ENCODE measurements around the gene GMCL2.

Gene GMCL2

DNA sequence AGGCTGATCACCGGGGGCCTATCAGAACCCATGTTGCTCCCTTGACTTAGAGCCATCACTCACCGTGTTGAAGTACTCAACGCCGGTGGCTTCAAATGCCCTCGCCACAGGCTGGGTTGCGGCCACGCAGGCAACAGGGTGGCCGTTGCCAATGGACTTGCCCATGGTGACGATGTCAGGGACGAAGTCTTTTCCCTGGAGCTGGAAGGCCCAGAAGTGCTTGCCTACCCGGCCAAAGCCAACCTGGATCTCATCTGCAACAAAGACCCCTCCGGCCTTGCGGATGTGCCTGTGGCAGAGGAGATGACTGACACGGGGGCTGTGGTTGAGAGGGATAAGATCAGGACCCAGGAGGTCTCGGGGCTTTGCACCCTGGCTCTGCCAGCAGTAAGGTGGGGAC, 35.1 kb upstream of the GMCL2 start:
- FAIRE-seq: no peak
- DNase-seq (ENCODE audit: insufficient read length, low spot score): no peak

DNA sequence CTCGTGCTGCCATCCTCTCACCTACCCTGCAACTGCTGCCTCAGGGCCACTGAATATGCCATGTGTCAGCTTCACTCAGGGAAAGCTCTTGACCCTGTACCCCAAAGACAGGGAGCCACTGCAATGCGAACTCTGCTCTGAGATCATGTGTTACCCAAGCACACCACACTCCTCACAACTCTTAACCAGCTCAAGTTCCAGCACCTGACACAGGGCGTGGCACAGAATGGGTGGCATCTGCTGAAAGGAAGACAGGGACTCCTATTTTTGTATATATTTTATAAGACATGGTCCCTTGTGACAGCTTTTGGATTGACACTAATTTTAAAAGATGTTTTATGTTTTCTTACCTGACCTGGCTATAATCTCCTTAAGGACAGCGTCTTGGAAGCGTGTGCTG, 34.7 kb upstream of the GMCL2 start:
- FAIRE-seq (no peak), DNase-seq (ENCODE audit: insufficient read length, low spot score) (no peak)

DNA sequence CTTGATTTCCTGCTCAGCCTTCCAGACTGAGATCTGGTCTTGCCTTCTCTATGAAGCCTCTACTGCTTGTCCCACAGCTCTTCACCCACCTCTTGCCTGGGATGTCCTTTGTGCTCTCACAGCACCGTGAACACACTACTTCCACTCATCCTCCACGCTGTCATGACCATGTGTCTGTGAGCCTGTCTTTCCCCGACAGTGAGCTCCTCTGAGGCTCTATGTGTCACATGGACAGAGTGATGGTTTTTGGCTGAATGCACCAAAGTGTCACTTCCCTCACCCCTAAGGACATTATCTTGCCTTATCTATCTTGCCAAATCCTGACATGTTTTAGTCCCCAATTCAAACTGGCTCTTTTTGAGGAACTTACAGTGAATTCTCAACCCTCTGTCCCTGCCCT, 34.1 kb upstream of the GMCL2 start:
- FAIRE-seq: no peak
- no peak for DNase-seq (ENCODE audit: insufficient read length, low spot score)

DNA sequence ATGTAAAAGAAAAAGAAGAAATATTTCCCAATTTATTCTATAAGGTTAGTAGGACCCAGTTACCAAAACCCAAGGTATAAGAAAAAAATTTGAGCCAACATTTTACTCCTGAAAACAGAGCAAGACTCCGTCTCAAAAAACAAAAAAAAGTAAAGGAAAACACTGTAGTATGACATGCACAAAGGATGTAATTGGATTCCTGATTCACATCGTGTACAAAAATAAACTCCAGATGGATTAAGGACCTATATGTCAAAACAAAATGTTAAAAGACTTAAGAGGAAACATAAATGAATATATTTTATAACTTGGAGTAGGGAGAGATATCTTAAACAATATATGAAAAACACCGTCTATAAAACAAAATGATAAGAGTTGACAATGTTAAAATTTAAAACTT, 31.7 kb upstream of the GMCL2 start:
- no peak for FAIRE-seq
- DNase-seq (ENCODE audit: insufficient read length, low spot score): no peak

DNA sequence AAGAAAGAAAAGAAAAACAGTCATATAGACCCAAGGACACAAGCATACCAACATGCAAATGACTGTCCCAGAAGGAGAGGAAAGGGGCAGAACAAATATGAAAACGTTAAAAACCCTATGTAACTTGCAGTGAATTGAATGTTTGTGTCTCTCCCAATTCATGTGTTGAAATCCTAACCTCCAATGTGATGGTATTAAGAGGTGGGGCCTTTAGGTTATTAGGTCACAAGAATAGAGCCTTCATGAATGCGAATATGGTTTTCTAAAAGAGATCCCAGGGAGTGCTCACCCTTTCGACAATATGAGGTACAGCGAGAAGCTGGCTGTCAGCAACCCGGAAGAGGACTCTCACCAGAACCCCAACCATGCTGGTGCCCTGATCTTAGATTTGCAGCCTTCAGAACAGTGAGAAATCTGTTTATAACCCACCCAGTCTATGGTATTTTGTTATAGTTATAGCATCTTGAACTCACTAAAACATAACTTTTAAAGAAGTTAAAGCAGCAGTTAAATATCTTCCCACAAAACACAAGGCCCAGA, 31.1 kb upstream of the GMCL2 start:
- DNase-seq (ENCODE audit: insufficient read length, low spot score) (no peak), FAIRE-seq (no peak)

DNA sequence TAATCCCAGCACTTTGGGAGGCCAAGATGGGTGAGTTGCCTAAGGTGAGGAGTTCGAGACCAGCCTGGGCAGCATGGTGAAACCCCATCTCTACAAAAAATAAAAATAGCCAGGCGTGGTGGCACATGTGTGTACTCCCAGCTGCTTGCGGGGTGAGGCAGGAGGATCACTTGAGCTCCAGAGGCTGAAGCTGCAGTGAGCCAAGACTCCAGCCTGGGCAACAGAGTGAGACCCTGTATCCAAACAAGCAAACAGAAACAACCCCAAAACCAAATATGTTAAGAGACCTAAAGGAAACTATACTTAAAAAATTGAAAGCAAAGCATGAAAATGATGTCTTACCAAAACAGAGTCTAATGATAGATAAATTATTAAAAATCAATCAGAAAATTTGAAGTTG, 29.6 kb upstream of the GMCL2 start:
- FAIRE-seq (no peak), DNase-seq (ENCODE audit: insufficient read length, low spot score) (no peak)

DNA sequence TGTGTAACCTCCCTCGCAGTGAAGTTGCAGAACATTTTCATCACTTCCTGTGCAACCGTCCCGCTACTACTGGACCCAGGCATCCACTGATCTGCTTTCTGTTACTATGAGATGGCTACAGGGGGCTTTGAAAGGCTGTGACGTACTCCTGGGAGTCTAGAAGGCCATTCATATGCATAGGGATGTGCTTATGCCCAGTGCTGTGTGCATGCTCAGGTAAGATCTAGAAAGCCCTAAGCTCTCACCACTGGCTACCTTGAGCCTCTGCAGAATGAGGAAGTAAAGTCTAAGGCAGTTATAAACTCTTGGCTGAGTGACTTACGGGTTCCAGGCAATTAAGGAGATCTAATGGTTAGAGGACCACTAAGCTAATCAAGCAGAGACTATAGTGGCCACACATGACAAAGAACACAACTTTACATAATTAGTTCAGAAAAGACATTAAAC, 28.9 kb upstream of the GMCL2 start:
- no peak for DNase-seq (ENCODE audit: insufficient read length, low spot score)
- FAIRE-seq: no peak

DNA sequence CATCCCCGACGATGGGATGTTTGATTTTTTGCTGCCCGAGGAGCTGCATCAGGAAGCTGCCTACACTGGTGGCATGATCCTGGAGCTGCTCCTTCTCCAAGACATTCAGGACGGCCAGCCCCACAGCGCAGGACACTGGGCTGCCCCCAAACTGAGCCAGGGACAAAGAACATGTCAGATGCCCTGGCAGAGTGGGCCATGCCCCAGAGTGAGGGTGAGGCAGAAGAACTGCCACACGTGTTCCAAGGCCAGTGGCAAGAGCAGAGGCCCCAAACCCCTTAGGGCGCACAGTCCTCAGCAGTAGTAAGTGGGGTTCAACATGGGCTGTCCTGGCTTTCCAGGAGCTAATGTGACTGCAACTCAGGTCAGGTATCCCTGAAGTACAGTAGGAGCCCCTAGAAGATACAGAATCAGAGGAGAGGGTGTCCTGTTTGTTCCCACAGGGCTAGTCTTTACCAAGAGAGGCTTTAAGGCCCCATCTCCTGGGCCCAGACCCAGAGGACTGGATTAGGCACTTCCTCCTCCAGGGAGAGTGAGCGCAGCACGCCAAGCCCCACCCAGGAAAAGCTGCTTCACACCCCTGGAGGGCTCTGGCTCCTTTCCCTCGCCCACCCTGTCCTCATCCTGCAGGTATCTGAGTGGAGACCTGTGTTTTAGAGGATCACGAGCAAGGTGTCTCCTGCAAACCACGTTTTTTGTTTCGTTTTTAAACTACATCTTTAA, 28.3 kb upstream of the GMCL2 start:
- no peak for DNase-seq (ENCODE audit: insufficient read length, low spot score)
- FAIRE-seq: no peak

DNA sequence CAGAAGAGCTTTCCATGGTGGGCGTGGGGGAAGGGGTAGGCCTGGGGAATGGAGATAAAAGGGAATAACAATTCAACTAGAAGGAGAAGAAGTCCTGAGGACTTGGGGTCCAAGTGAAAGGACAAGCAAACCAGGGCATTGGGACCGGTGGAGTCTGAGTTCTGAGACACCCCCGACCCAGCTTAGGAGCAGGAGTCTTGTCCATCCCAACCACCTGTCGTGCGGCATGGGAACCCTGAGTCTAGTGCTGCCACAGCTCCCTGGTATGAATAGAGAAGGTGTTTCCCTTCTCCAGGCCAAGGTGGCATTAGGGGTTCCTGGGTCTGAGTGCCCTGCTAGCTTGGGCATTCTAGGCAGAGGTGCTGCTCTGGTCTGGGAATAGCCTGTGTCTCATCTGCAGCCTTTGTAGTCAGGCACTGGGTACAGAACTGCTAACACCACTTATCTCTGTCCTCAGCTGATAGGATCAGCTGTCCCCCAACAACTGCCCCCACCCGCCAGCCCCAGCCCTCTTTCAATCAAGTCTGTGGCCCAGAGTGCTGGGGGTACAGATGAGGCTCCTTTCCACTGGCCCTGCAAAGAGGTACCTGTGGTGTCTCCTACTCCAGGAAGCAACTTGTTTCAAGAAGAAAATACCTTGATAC, 27.1 kb upstream of the GMCL2 start:
- DNase-seq (ENCODE audit: insufficient read length, low spot score) (no peak), FAIRE-seq (no peak)

DNA sequence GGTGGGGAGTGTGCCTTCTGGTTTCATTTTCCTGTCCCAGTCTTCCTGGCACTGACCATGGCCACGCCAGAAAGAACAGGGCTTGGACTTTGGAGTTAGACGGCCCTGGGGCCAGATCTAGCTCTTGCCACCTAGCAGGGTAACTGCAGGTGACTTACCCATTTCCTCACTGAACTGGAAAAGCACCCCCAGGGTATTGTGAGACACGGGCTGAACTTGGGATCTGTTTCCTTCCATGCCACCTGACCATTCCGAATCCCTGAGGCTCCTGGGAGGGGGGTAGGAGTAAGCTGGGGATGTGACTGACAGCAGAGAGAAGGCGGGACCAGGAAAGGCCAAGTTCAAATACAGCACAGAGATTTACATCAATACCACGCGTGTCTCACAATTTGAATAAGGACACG, 26.6 kb upstream of the GMCL2 start:
- DNase-seq (ENCODE audit: insufficient read length, low spot score): no peak
- no peak for FAIRE-seq

DNA sequence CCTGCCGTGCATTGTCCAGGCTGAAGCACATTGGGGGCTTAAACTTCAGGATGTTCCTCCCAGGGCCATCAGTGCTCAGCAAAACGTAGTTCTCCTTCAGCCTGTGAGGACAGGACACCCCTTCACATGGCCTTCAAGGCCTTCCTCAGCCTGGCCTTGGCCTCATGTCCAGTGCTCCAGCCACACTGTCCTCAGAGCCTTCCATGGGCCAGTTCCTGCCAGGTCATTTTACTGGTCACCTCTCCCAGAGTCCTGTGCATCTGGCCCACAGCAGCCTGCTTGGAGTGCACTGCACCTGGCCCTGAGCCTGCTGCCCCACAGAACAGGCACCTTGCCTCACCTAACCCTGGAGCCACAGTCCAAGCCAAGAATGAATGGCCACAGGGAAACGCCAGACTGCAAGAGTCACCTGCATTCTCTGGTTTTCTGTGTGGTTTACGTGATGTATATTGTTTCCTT, 25.9 kb upstream of the GMCL2 start:
- no peak for FAIRE-seq
- no peak for DNase-seq (ENCODE audit: insufficient read length, low spot score)

DNA sequence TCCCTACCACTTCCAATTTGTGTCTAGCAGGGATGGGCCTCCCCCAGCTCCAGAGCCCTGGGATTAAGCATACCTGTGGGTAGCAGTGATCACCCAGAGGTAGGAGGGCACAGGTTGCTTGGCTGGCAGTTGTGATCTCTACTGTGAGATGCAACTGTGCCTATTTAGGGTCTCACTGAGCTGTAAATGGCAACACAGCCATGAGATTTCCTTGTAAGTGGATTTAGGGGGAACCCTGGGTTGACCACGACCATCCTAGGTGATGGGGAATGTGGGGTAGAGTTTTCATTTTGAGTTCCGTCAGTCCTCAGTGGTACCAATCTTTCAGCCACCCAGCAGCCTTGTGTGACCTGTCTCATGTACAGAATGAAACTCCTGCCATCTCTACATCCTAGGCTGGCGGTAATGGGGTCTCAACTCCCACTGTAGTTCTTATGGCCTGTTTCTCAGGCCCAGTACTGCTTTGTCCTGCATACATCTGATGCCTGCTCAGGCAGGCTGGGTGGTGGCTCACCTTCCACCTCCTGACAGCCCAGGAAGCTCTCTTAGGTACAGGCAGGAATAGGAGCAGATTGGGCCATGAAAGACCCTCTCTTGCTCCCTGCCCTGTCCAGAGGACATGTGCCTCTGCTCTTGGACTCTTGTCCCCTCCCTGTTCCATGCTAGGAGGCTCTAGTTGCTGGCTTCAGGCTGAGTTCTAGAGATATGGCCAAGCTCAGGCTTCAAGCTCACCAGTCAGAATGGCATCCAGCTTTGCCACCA, 25.3 kb upstream of the GMCL2 start:
- FAIRE-seq (no peak), DNase-seq (ENCODE audit: insufficient read length, low spot score) (no peak)

DNA sequence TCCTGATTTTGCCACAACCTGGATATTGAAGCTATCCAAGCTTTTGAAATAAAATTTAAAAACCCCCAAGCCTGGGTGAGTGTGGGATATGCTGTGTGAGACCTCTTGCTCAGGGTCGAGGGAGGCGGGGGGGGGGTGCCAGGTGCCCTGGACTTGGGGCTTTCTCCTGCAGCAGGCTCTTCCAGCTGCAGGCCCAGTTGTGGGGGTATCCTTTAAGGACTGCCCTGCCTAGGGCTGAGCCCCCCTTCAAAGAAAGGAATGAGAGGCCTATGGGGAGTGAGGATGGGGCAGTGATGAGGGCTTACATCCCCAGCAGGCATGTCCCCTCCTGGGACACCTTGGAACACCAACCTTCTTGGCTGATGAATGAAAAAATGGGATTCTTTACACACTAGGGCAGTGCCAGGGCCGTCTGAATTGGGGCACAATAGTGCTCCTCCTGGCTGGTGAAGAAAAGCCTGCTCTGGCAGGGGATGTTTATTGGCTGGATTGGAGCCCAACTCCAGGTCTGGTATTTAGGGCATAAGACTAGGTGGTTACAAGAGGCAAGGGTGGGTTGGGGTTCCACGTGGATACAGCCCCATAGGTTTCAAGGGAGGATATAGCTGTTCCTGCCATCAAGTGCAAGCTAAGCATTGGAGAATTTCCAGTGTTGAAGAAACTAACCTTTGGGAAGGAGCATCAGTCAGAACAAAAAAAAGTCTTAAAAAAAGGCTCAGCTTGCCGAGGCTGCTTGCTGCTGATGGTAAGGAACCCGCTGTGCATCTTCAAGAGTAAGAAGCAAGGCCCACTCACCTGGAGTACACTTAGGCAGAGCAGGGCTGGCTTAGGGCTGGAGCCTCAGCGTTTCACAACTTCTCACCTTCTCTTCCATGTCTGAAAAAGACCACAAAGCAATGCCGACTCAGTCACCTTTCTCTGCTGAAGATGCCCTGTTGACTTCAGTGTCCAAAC, 24.2 kb upstream of the GMCL2 start:
- FAIRE-seq (no peak), DNase-seq (ENCODE audit: insufficient read length, low spot score) (no peak)

DNA sequence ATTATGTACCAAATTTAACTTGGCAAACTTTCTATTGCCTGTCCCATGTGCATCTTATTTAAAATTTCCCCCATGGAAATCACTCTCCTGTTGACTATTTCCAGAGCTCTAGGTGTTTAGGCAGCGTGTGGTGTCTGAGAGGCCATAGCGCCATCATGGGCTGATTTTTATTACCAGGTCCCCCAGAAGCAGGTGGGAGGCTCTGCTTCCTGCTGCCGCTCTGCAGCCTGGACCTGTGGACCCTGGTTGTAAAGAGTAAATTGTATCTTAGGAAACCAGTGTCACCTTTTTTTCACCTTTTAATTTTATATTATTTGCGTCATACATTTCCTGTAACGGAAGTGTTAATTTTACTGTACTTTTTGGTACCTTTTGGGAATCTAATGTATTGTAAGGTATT, 23.5 kb upstream of the GMCL2 start:
- FAIRE-seq (no peak), DNase-seq (ENCODE audit: insufficient read length, low spot score) (no peak)

DNA sequence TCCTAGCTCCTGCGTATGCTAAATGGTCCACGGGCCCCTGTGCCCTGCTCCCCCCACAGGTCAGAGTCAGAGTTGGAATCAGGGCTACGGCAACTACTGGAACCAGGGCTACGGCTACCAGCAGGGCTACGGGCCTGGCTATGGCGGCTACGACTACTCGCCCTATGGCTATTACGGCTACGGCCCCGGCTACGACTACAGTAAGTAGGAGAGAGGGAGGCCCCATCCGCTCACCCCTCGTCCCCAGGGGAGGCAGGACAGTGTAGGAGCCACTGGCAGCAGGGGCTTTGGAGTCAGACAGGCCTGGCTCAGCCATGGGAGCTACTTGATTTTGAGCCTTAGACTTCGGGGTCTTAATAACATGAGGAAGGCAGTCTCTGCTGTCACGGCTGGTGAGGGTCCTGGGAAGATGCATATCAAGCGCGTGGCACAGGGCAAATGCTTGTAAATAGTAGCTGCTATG, 22.9 kb upstream of the GMCL2 start:
- FAIRE-seq: no peak
- no peak for DNase-seq (ENCODE audit: insufficient read length, low spot score)

DNA sequence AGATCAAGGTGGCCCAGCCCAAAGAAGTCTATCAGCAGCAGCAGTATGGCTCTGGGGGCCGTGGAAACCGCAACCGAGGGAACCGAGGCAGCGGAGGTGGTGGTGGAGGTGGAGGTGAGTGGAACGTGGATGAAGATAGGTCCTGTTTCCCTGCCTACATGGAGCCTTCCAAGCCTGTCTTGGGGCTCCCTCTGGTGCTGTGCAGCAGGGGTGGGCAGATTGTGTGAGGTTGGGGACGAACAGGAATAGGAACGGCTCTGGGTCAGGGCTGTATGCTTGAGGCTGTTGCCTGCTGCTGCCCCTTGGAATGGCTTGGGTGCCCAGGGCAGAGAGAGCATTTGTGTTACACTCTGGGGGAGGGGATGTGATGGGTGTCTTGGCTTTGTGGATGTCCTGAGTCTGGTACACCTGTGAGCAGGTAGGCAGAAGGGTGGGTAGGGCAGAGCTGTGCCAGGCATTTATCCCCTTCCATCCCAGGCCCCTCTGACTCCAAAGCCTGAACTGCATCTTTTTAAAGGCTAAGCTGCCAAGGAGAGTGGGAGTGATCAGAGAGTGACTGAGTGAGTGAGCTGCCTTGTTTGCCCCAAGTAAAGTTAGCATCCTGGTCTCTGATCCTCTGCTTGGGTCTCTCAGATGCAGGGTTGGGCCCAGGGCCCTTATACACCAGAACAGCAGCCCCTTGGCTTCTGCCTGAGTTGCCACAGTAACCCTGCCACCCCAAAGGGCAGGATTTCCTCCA, 22.3 kb upstream of the GMCL2 start:
- FAIRE-seq (no peak), DNase-seq (ENCODE audit: insufficient read length, low spot score) (no peak)

DNA sequence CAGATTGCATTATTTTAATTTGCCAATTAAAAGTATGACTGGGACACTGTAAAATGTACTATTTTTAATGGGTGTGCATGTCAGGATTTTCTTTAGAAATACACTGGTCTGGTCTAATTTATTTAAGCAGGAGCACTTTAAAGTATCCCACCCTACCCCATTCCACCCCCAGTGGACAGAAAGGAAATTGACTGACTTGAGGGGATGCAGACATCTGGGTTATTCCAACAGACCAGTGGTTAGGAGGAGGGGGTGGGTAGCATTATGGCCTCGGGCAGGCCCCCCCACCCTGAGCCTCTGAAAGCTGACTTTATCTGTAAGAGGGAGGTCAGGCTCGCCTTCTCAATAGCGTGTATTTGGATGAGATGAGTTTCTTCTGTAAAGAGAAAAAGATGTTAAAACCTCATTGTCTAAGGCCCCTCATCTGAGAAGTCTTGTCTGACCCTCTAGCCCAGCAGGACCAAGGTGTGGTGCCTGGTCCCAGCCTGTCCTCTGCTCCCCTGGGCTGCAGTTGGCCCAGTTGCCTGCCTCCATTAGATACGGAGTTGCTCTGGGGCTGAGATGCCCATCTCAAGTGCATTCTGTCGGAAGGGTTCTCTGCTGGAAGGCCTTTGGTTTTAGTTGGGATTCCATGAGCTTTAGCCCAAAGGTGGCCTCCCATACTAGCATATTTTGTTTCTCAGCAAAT, 21.5 kb upstream of the GMCL2 start:
- FAIRE-seq: no peak
- no peak for DNase-seq (ENCODE audit: insufficient read length, low spot score)

DNA sequence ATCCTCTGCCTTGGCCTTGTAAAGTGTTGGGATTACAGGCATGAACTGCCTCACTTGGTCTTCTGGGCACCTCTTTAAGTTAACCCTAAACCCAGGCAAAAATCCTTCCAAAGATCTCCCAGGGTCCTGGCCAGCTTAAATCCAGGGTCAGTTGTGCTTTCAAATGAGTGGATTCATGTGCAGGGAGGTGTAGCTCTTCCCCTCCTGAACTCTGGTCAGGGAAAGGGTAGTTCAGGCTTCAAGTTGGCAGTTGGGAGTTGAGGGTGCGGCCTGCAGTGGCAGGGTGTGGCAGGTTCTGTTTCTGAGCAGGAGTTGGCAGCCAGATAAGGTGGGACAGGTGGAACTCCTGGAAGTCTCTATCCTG, 20.7 kb upstream of the GMCL2 start:
- DNase-seq (ENCODE audit: insufficient read length, low spot score) (no peak), FAIRE-seq (no peak)
